Islet precursor cell (in vitro differentiated cells): Measurements from ENCODE around the gene PRR14.
A peak's percentile ranks its signal among the peaks of the same experiment; 100 is the strongest.
"Not testable (repeated sequence)": the region's sequence is repeated elsewhere in the genome, so short reads cannot be mapped to it uniquely, and the experiment has no call there.

Source experiments
- DNase-seq: peaks from one replicate; pipeline ENCODE4 v3.0.0-alpha.2; 2018

PRR14 gene

DNA sequence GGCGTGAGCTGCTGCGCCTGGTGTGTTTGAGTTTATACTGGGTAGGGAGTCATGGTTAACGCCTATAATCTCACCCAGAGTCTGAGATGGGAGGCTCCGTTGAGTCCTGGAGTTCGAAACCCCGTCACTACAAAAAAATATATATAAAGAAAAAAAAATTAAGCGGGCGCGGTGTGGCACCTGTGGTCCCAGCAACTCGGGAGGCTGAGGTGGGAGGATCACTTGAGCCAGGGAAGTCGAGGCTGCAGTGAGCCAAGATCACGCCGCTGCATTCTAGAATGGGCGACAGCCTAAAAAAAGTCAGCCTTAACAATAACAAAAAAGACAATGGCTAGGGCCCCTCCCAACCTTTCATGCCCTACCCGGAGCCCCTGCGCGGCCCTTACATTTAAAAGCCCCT lies 17.2 kb upstream of the PRR14 start:
- no peak for DNase-seq

DNA sequence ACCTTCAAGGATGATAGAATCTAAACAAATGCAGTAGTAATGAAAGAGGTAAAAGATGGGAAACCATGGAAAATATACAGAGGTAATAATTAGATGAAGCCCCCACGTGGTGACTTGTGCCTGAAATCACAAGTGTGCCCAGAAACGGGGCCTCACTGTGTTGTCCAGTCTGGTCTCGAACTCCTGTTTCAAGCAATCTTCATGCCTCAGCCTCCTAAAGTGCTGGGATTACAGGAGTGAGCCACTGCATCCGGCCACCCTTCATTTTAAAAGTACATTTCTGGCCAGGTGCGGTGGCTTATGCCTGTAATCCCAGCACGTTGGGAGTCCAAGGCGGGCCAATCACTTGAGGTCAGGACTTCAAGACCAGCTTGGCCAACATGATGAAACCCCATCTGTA lies 14.2 kb upstream of the PRR14 start:
- no peak for DNase-seq

GRCh38 chr16:30637139-30637538 lies 13.6 kb upstream of the PRR14 start:
- DNase-seq: not testable (repeated sequence)

DNA sequence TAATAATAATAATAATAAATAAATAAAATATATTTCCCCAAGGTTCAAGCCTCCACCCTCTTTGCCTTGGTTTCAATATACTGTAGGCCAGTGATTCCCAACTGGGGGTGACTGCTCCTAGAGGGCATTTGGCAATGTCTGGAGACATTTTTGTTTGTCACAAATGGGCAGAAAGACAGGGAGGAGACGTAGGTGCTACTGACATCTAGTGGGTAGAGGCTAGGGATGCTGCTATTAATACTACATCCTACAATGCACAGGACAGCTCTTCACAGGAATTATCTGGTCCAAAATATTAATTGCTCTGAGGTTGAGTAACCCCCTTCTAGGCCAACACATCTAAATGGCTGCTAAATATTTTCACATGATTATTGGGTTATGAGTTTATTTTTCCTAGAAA lies 12.8 kb upstream of the PRR14 start:
- DNase-seq: no peak

- DNase-seq: no peak
Observed at GRCh38 chr16:30641378-30641982, 9.3 kb upstream of the PRR14 start.

DNA sequence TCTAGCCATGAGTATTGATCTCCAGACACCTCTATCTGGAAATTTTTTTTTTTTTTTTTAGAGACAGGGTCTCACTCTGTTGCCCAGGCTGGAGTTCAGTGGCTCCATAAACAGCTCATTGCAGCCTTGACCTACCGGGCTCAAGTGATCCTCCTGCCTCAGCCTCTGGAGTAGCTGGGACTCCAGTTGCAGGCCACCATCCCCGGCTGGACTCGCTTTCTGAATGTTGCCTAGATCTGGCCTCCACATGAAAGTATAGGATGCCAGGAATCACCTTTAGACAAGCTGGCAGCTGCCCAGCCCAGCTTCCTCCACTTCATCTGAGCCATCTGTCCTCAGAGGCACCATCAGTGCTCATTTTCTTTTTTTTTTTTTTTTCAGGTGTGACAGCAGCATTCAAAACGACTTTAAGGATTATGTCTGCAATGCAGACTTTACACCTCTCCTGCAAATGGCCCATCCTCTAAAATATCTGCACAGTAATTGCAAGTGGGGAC lies 6.4 kb upstream of the PRR14 start:
- DNase-seq: no peak

DNA sequence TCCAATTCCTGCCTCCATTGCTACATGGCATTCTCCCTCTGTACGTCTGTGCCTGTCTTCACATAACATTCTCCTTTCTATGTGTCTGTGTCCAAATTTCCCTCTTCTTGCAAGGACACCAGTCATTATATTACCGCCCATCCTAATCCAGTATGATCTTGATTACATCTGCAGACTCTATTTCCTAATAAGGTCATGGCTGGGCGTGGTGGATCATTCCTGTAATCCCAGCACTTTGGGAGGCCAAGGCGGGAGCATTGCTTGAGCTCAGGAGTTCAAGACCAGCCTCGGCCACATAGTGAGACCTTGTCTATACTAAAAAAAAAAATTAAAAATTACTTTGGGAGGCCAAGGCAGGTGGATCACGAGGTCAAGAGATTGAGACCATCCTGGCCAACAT lies 5.0 kb upstream of the PRR14 start:
- DNase-seq: no peak

- no peak for DNase-seq
Observed at GRCh38 chr16:30647274-30647571, 3.5 kb upstream of the PRR14 start.

DNA sequence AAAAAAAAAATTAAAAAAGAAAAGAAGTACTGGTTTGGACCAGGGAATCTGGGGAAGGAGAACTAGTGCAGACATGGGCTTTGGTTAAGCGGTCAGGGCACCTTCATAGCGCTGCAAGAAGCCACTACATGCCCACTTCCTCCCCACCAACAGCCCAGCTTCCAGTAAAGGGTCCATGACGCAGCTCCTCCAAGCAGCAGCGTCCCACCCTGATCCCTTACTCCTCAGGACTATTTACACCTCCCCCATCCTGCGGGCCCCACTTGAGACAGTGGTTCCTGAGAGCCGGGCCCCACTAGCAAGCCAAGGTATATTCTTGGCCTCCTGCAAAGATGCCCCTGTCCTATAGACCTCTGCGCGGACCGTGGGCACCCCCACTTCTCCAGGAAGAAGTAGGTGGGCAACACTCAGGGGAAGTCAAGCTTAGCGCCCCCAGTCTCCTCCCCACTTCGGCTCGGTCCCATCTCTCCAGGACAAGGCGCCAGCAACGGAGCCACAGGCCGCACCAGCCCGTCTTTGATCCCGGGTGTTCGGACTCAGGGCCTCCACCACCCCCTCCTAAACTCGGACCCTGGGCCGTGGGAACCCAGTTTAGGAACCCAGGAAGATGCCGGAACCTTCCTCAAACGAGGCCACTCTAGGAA lies 913 bp upstream of the PRR14 start:
- DNase-seq: no peak

GRCh38 chr16:30651124-30652004 lies 604 bp downstream of the PRR14 start:
- DNase-seq: peak; percentile 79

- no peak for DNase-seq
Observed at GRCh38 chr16:30652005-30652296, 1.2 kb downstream of the PRR14 start.

DNA sequence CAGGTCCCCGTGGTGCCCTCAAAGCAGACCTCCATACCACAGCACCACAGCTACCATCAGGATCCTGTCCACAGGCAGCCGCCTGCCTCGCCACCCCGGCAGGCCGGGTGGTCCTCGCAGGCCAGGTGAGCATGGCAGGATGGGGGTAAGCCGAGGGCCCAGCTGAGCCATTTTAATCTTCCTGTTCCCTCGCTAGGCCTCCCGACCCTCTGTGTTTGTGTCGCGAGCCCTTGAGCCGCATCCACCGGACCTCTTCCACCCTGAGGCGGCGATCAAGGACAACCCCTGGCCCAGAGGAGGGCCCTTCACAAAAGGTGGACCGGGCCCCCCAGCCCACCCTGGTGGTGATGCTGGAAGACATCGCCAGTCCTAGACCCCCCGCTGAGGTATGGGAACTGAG lies 2.0 kb downstream of the PRR14 start:
- no peak for DNase-seq

- no peak for DNase-seq
Observed at GRCh38 chr16:30654856-30655255, 4.1 kb downstream of the PRR14 start.

GRCh38 chr16:30655815-30656347 lies 5.1 kb downstream of the PRR14 start:
- DNase-seq: no peak

DNA sequence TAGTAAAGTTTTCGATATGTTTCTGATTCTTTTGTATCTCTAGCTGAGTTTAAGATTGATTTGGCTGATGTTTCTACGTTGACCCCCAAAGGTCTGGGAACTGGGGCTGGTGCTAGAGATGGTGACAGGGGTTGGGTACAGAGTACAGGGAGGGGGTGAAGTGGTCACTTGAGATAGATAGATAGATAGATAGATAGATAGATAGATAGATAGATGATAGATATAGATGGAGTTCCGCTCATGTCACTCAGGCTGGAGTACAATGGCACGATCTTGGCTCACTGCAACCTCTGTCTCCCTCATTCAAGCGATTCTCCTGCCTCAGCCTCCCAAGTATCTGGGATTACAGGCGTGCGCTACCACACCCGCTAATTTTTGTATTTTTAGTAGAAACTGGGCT lies 5.6 kb downstream of the PRR14 start:
- no peak for DNase-seq

DNA sequence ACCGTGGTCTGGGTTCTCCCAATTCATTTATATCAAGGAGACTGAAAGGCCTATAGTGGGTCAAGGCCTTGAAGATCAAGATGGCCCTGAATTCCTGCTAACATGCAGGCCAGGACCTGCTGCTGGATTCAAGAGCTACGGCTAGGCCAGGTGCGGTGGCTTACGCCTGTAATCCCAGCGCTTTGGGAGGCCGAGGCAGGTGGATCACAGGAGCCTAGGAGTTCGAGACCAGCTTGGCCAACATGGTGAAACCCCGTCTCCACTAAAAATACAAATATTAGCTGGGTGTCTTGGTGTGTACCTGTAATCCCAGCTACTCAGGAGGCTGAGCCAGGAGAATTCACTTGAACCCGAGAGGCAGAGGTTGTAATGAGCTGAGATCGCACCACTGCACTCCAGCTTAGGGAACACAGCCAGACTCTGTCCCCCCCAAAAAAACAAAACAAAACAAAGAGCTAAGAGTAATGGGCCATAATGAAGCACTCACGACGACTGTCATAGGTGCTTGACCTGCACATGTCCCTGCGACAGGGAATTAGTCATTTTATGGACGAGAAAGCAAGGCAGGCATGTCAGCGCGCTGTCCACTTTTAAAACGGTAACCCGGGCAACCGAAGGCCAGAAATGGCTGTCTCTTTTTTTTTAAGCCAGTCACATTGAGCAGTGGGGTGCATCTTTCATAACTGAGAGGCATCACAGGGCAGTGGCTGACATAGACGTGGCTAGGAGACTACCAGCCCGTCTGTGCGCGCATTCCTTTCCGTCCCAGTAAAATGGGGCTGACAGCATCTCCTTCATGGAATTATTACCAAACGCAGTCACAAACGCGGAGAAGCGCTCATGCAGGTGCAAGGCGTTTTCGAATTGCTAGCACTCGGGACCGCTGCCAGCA lies 6.5 kb downstream of the PRR14 start:
- DNase-seq: no peak

DNA sequence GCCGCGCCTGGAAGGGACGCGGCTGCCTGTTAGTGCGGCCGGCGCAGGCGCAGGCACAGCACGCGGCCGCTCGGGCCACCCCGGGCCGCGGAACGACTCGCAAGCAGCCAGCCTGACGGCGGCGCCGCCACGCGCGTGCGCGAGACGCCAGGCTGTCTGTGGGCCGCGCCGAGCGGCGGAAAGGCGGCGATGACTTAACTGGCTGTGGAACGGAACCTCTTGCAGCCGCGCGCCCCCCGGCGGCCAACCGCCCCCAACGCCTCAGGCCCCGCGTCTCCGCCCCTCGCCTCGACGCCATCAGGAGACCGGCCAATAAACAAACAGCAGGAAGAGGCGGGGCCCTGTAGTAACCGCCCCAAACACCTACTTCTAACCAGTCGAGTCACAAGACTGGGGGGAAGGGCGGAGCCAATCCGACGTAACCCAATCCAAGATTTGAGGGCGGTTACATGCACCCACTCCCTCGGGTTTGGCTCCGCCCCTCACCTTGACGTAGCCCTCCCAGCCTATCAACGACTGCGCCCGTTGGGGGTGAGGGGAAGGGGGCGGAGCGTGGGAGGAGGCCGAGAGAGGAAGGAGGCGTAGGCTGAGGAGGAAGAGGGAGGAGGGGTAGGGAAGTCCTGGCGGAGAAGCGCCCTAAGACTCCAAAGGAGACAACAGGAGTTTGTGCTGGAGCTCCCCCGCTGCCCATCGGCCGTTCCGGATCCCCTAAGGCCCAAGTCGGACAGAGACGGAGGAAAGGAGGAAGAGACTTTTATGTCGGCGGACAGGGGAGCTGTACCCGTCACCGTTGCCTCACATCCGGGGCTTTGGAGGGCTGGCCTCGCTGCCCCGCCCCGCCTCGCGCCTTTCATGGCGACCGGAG lies 7.3 kb downstream of the PRR14 start, which contains the start of gene FBRS:
TSS of gene FBRS (plus strand) at position 566 of the 865 bp plus-strand sequence. CDS start 1,088 bp downstream, outside the sequence.
- peak; percentile 100 for DNase-seq

GRCh38 chr16:30658731-30659506 lies 8.2 kb downstream of the PRR14 start:
- DNase-seq: peak; percentile 98

- no peak for DNase-seq
Observed at GRCh38 chr16:30659507-30660423, 9.0 kb downstream of the PRR14 start.
